Coronary artery (tissue), 2 donors: ENCODE results near the gene CDPF1.
"Not testable (repeated sequence)": the region's sequence is repeated elsewhere in the genome, so short reads cannot be mapped to it uniquely, and the experiment has no call there.

Experiments used
- DNase-seq: peaks from one replicate; pipeline ENCODE4 v3.0.0-alpha.2; 2017; ENCODE audit warnings: low spot score
- H3K27ac ChIP-seq, 2 donors: fragments of 200-600 bp; sonication (generic); one replicate each; pipeline ENCODE4 v1.5.1; 2016 to 2019
- H3K4me3 ChIP-seq: fragments of 200-600 bp; sonication (generic); 2 replicates; pipeline ENCODE4 v1.5.1; 2016; ENCODE audit warnings: mild to moderate bottlenecking, moderate library complexity
- CTCF ChIP-seq: fragments of 200-600 bp; sonication (generic); IDR thresholded peaks from one replicate; pipeline ENCODE4 v1.5.1; 2019; ENCODE audit warnings: antibody characterized with exemption

Gene CDPF1

GRCh38 chr22:46203601-46203980, 46.5 kb downstream of the CDPF1 start:
- TF ChIP-seq CTCF: no peak
- DNase-seq: no peak
- Histone ChIP-seq H3K4me3 (no peak overlapping the region), H3K27ac (no peak overlapping the region)

- Histone ChIP-seq H3K4me3 (no peak overlapping the region), H3K27ac (no peak overlapping the region)
- no peak for DNase-seq
- no peak for TF ChIP-seq CTCF
Observed at GRCh38 chr22:46202897-46203600, 47.0 kb downstream of the CDPF1 start.

GRCh38 chr22:46201059-46201757, 48.9 kb downstream of the CDPF1 start:
- Histone ChIP-seq H3K4me3 (no peak overlapping the region), H3K27ac (no peak overlapping the region)
- TF ChIP-seq CTCF: no peak
- no peak for DNase-seq

GRCh38 chr22:46198806-46199205, 51.3 kb downstream of the CDPF1 start:
- H3K27ac ChIP-seq, DNase-seq, H3K4me3 ChIP-seq: not testable (repeated sequence)

GRCh38 chr22:46198274-46198673, 51.8 kb downstream of the CDPF1 start:
- Histone ChIP-seq H3K4me3 (no peak overlapping the region), H3K27ac (no peak overlapping the region)
- no peak for TF ChIP-seq CTCF
- DNase-seq: no peak

GRCh38 chr22:46196278-46196677, 53.8 kb downstream of the CDPF1 start:
- TF ChIP-seq CTCF: no peak
- Histone ChIP-seq H3K4me3 (no peak overlapping the region), H3K27ac (no peak overlapping the region)
- DNase-seq: no peak

- Histone ChIP-seq H3K4me3 (no peak overlapping the region), H3K27ac (no peak overlapping the region)
- no peak for DNase-seq
- no peak for TF ChIP-seq CTCF
Observed at GRCh38 chr22:46195487-46196165, 54.5 kb downstream of the CDPF1 start.
